ENCODE data around the gene WDR1.

The WDR1 gene

DNA sequence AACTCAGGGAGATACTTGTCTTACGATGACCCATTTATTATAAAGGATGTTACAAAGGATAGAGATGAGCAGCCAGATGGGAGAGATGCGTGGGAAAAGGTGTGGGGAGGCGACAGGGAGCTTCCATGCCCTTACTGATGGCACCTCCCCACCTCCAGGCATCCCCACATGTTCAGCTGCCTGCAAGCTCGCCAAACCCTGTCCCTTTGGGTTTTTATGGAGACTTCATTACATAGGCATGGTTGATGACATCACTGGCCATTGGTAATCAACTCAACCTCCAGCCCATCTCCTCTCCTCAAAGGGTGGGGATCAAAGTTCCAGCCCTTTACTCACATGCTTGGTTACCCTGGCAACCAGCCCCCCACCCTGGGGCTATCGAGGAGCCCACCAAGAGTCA, 65.9 kb downstream of the WDR1 start:
- ChIA-PET POLR2A (interaction anchor here (0.7 kb wide), 1 partner anchor 67 kb away, joined by 3 read pairs; no protein-coding TSS in a partner anchor), CTCF (no interaction called here)
- DNase-seq (ENCODE audit: low read depth, low spot score), result no peak
- TF ChIP-seq, protein P1, sequence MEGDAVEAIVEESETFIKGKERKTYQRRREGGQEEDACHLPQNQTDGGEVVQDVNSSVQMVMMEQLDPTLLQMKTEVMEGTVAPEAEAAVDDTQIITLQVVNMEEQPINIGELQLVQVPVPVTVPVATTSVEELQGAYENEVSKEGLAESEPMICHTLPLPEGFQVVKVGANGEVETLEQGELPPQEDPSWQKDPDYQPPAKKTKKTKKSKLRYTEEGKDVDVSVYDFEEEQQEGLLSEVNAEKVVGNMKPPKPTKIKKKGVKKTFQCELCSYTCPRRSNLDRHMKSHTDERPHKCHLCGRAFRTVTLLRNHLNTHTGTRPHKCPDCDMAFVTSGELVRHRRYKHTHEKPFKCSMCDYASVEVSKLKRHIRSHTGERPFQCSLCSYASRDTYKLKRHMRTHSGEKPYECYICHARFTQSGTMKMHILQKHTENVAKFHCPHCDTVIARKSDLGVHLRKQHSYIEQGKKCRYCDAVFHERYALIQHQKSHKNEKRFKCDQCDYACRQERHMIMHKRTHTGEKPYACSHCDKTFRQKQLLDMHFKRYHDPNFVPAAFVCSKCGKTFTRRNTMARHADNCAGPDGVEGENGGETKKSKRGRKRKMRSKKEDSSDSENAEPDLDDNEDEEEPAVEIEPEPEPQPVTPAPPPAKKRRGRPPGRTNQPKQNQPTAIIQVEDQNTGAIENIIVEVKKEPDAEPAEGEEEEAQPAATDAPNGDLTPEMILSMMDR (IDR thresholded peaks at IDR 0.05; ENCODE audit: insufficient read depth, low read length, missing control alignments), result no peak
- no peak overlapping the region for H3K4me3 ChIP-seq (ENCODE audit: low read depth, low read length)

GRCh38 chr4:10050261-10050661, 66.3 kb downstream of the WDR1 start:
- CTCF ChIA-PET, result no interaction called here
- H3K4me3 ChIP-seq (ENCODE audit: low read depth, low read length), result no peak overlapping the region
- TF ChIP-seq, protein P1 (IDR thresholded peaks at IDR 0.05; ENCODE audit: insufficient read depth, low read length, missing control alignments), result no peak
- POLR2A ChIA-PET, result no interaction called here
- no peak for DNase-seq (ENCODE audit: low read depth, low spot score)

DNA sequence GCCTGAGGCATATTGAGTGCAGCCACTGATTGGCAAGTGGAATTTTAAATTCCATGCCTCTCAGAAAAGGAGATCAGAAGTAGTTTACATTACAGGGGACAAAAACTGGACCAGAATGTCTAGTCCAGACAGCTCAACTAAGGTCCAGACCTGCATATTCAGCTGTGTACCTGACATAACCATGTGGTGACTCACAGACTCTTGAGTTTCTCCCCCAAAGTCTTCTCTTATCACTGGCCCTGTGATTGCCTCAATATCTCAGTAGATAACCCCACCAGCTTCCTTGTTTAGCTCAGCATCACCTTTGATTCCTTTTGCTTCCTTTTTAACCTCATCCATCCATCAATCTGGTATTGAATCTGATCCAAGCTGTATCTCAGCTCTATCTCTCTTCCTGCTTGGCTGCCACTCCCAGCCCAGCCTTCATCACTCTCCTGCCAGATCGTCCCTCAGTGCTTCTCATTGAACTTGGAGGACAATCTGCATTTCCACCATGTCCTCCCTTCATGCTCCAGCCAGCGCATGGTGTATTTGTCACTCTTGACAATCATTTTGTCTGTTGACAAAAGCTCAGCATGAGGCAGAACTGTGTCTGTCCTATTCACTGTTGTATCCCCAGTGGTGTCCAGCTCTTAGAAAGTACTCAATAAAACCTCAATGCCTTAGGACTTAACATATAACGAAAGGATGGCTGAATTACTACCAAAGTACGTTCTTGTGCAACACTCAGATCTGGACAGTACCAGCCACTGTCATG, 67.5 kb downstream of the WDR1 start:
- CTCF ChIA-PET, result no interaction called here
- no peak for DNase-seq (ENCODE audit: low read depth, low spot score)
- TF ChIP-seq, protein P1 (IDR thresholded peaks at IDR 0.05; ENCODE audit: insufficient read depth, low read length, missing control alignments), result no peak
- H3K4me3 ChIP-seq (ENCODE audit: low read depth, low read length), result no peak overlapping the region
- POLR2A ChIA-PET, result no interaction called here

GRCh38 chr4:10047967-10048366, 68.6 kb downstream of the WDR1 start:
- no peak overlapping the region for H3K4me3 ChIP-seq (ENCODE audit: low read depth, low read length)
- DNase-seq (ENCODE audit: low read depth, low spot score), result no peak
- ChIA-PET CTCF (no interaction called here), POLR2A (no interaction called here)
- TF ChIP-seq, protein P1 (IDR thresholded peaks at IDR 0.05; ENCODE audit: insufficient read depth, low read length, missing control alignments), result no peak

- ChIA-PET POLR2A (no interaction called here), CTCF (no interaction called here)
- no peak overlapping the region for H3K4me3 ChIP-seq (ENCODE audit: low read depth, low read length)
- TF ChIP-seq, protein P1 (IDR thresholded peaks at IDR 0.05; ENCODE audit: insufficient read depth, low read length, missing control alignments), result no peak
- no peak for DNase-seq (ENCODE audit: low read depth, low spot score)
These were observed 70.1 kb downstream of the WDR1 start for GRCh38 chr4:10046471-10046870.

DNA sequence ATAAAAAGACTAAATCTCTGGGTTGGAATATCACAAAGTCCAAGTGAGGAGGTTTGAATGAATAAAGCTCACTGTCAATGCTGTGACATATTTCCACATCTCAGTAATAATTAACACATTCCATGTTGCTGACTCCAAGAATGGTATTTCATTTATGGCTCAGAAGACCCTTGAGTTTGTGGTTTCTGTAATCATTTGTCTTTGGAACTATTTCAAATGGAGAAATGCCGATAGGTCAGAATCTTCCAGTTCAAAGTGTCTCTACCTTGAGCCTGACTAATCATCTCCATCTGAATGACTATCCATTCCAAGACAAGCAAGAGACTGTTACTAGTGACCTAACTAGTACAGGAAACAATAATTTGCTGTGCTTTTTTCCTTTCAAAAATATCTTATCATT, 71.1 kb downstream of the WDR1 start:
- TF ChIP-seq, protein P1 (IDR thresholded peaks at IDR 0.05; ENCODE audit: insufficient read depth, low read length, missing control alignments), result no peak
- no peak for DNase-seq (ENCODE audit: low read depth, low spot score)
- CTCF ChIA-PET, result no interaction called here
- H3K4me3 ChIP-seq (ENCODE audit: low read depth, low read length), result no peak overlapping the region
- POLR2A ChIA-PET, result no interaction called here
